ENCODE measurements around the gene DHDH. TPM values are rescaled to one million over a fixed set of nuclear protein-coding genes. Genes with fewer than 3 reads are reported as not detected.

Gene DHDH
- total RNA-seq, 1 donor, result not detected

GRCh38 chr19:48964205-48965039 is 30.9 kb downstream of the DHDH start:
- peak; percentile 72 for DNase-seq (ENCODE audit: low read depth)
- no peak for TF ChIP-seq CTCF (IDR thresholded peaks at IDR 0.05; ENCODE audit: insufficient read depth, low read length)
- H3K4me3 ChIP-seq (ENCODE audit: low read depth, low read length), result peak overlapping the region; percentile 64

GRCh38 chr19:48965040-48965805 is 31.7 kb downstream of the DHDH start, which contains the start of gene FTL:
FTL (plus strand) TSS chr19:48965309; CDS start chr19:48965508, 199 bp downstream.
- peak; percentile 96 for DNase-seq (ENCODE audit: low read depth)
- peak within 1 kb of the TSS; percentile 99 for H3K4me3 ChIP-seq (ENCODE audit: low read depth, low read length)
- no peak for TF ChIP-seq CTCF (IDR thresholded peaks at IDR 0.05; ENCODE audit: insufficient read depth, low read length)

- peak; percentile 79 for DNase-seq (ENCODE audit: low read depth)
- H3K4me3 ChIP-seq (ENCODE audit: low read depth, low read length), result peak overlapping the region; percentile 99
- TF ChIP-seq CTCF (IDR thresholded peaks at IDR 0.05; ENCODE audit: insufficient read depth, low read length), result no peak
Observed at GRCh38 chr19:48965806-48966540, 32.5 kb downstream of the DHDH start.

- DNase-seq (ENCODE audit: low read depth), result peak; percentile 22
- TF ChIP-seq CTCF (IDR thresholded peaks at IDR 0.05; ENCODE audit: insufficient read depth, low read length), result no peak
- H3K4me3 ChIP-seq (ENCODE audit: low read depth, low read length), result peak overlapping the region; percentile 99
Observed at GRCh38 chr19:48966541-48967345, 33.2 kb downstream of the DHDH start.

GRCh38 chr19:48967346-48968178 is 34.1 kb downstream of the DHDH start:
- H3K4me3 ChIP-seq (ENCODE audit: low read depth, low read length), result peak overlapping the region; percentile 99
- DNase-seq (ENCODE audit: low read depth), result peak; percentile 87

More at GRCh38 chr19:48967346-48968178, 34.1 kb downstream of the DHDH start:
- TF ChIP-seq CTCF (IDR thresholded peaks at IDR 0.05; ENCODE audit: insufficient read depth, low read length), result no peak

Measured in fibroblast of the aortic adventitia (primary cell).